CD4-positive, alpha-beta T cell treated with Interleukin-4 for 1 hour (primary cell): ENCODE data around the gene CFD.
"Not testable (repeated sequence)": the region's sequence is repeated elsewhere in the genome, so short reads cannot be mapped to it uniquely, and the experiment has no call there.

Source experiments
- DNase-seq, 2 donors: peaks; one replicate each; pipeline ENCODE4 v3.0.0-alpha.2; 2020 to 2022

CFD gene

GRCh38 chr19:825897-826644, 33.4 kb upstream of the CFD start:
- no peak for DNase-seq

GRCh38 chr19:827314-827709, 32.2 kb upstream of the CFD start:
- no peak for DNase-seq

- DNase-seq, result no peak
Measured at GRCh38 chr19:827710-828321, 31.6 kb upstream of the CFD start, which contains the start of gene AZU1. TSS of gene AZU1 (plus strand) at chr19:827837. CDS start at chr19:827847, 10 bp downstream.

- DNase-seq, result no peak
Measured at GRCh38 chr19:829129-829758, 30.2 kb upstream of the CFD start.

GRCh38 chr19:831407-832369, 27.8 kb upstream of the CFD start:
- DNase-seq, result no peak

GRCh38 chr19:834216-834615, 25.2 kb upstream of the CFD start:
- DNase-seq, result no peak

GRCh38 chr19:835210-835810, 24.2 kb upstream of the CFD start:
- no peak for DNase-seq

- DNase-seq, result peak in 1 of 2 donors; percentile 26
Measured at GRCh38 chr19:840519-841206, 18.8 kb upstream of the CFD start, which contains the start of gene PRTN3. TSS of gene PRTN3 (plus strand) at chr19:840999. CDS start at chr19:841009, 10 bp downstream.

- not testable (repeated sequence) for DNase-seq
Measured at GRCh38 chr19:842802-843179, 16.7 kb upstream of the CFD start.

- DNase-seq, result no peak
Measured at GRCh38 chr19:843180-843835, 16.2 kb upstream of the CFD start.

- no peak for DNase-seq
Measured at GRCh38 chr19:843836-844545, 15.5 kb upstream of the CFD start.

- no peak for DNase-seq
Measured at GRCh38 chr19:844546-844971, 14.9 kb upstream of the CFD start.

GRCh38 chr19:845707-846521, 13.6 kb upstream of the CFD start:
- no peak for DNase-seq

GRCh38 chr19:848386-848921, 11.0 kb upstream of the CFD start:
- no peak for DNase-seq

- DNase-seq, result not testable (repeated sequence)
Measured at GRCh38 chr19:849195-849594, 10.3 kb upstream of the CFD start.

GRCh38 chr19:850221-850978, 9.1 kb upstream of the CFD start:
- DNase-seq, result no peak

- no peak for DNase-seq
Measured at GRCh38 chr19:850979-851335, 8.5 kb upstream of the CFD start.
